ENCODE results near the gene ARHGEF7. TPM values are rescaled to one million over a fixed set of nuclear protein-coding genes. Genes with fewer than 3 reads are reported as not detected.

The ARHGEF7 gene
- total and polyA plus RNA-seq, 8 donors: 52.8 to 86.0 (median 72.2) TPM

- Histone ChIP-seq H3K4me1 (no peaks in the 10 kb centered on the region), H3K9me3 (no peaks in the 10 kb centered on the region), H3K36me3 (peaks cover 0 to 50% of the 10 kb centered on the region in 2 donors), H3K4me3 (no peak overlapping the region), H3K27ac (no peak overlapping the region), H3K27me3 (no peaks in the 10 kb centered on the region)
- DNase-seq: no peak
- ATAC-seq: no peak
- intact Hi-C loops (cut with DNase I): no loop called here
- TF ChIP-seq CTCF (IDR thresholded peaks at IDR 0.05): no peak
Observed at GRCh38 chr13:111239764-111240670, 124.9 kb downstream of the ARHGEF7 start.

- TF ChIP-seq CTCF (IDR thresholded peaks at IDR 0.05): no peak
- Histone ChIP-seq H3K4me1 (no peaks in the 10 kb centered on the region), H3K36me3 (peaks cover 0 to 62% of the 10 kb centered on the region in 2 donors), H3K27ac (no peak overlapping the region), H3K27me3 (no peaks in the 10 kb centered on the region), H3K9me3 (no peaks in the 10 kb centered on the region), H3K4me3 (no peak overlapping the region)
- intact Hi-C loops (cut with DNase I): no loop called here
- DNase-seq (no peak), ATAC-seq (no peak)
Observed at GRCh38 chr13:111241006-111241755, 126.1 kb downstream of the ARHGEF7 start.

- no peak for ATAC-seq
Observed at GRCh38 chr13:111241862-111242261, 126.8 kb downstream of the ARHGEF7 start.

DNA sequence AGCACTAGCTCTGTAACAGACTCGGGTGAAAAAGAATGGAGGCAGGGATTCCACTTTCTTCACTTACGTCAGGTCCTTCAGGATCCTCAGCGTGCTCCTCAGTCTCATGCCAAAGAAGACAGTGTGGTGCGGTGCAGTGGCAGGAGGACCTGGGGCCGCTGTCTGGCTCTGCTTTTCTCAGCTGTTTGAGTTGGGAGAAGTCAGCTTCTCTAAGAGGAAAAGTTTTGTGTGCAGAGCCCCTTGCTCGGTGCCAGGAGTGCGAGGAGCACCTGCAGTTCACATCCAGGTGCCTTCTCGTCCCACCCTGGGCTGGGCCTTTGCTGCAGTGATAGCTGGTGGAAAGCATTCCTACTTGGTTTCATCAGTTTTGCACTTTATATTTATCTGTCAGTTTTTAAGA is 127.5 kb downstream of the ARHGEF7 start:
- TF ChIP-seq CTCF (IDR thresholded peaks at IDR 0.05): no peak

More at GRCh38 chr13:111241862-111242261, 126.8 kb downstream of the ARHGEF7 start:
- H3K36me3 ChIP-seq: peaks cover 0 to 66% of the 10 kb centered on the region in 2 donors
- H3K4me1 ChIP-seq: no peaks in the 10 kb centered on the region
- DNase-seq: no peak
- H3K27ac ChIP-seq: no peak overlapping the region
- no peaks in the 10 kb centered on the region for H3K9me3 ChIP-seq
- intact Hi-C loops (cut with DNase I): no loop called here
- no peak for TF ChIP-seq CTCF (IDR thresholded peaks at IDR 0.05)
- H3K4me3 ChIP-seq: no peak overlapping the region
- H3K27me3 ChIP-seq: no peaks in the 10 kb centered on the region

GRCh38 chr13:111243981-111244380 is 128.9 kb downstream of the ARHGEF7 start:
- H3K4me3 ChIP-seq: no peak overlapping the region
- peaks cover 4 to 79% of the 10 kb centered on the region in 2 donors for H3K36me3 ChIP-seq
- H3K27me3 ChIP-seq: no peaks in the 10 kb centered on the region
- no peaks in the 10 kb centered on the region for H3K4me1 ChIP-seq
- DNase-seq: no peak
- intact Hi-C loops (cut with DNase I): no loop called here
- H3K9me3 ChIP-seq: no peaks in the 10 kb centered on the region
- TF ChIP-seq CTCF (IDR thresholded peaks at IDR 0.05): no peak
- no peak overlapping the region for H3K27ac ChIP-seq
- no peak for ATAC-seq

More for the DNA sequence above, 127.5 kb downstream of the ARHGEF7 start:
- Histone ChIP-seq H3K9me3 (no peaks in the 10 kb centered on the region), H3K27me3 (no peaks in the 10 kb centered on the region), H3K4me1 (no peaks in the 10 kb centered on the region), H3K4me3 (no peak overlapping the region), H3K27ac (no peak overlapping the region), H3K36me3 (peaks cover 0 to 72% of the 10 kb centered on the region in 2 donors)
- DNase-seq (no peak), ATAC-seq (no peak)
- intact Hi-C loops (cut with DNase I): no loop called here
